GM18909 (cell line): ENCODE data around the gene MCC.
"Not testable (repeated sequence)": the region's sequence is repeated elsewhere in the genome, so short reads cannot be mapped to it uniquely, and the experiment has no call there.

Source experiments
- ATAC-seq: cut with Tn5 transposase; IDR thresholded peaks from one replicate; pipeline ENCODE4 v1.9.1; 2021; ENCODE audit warnings: mild to moderate bottlenecking; ENCODE audit not compliant: unreplicated experiment, poor library complexity

MCC gene

DNA sequence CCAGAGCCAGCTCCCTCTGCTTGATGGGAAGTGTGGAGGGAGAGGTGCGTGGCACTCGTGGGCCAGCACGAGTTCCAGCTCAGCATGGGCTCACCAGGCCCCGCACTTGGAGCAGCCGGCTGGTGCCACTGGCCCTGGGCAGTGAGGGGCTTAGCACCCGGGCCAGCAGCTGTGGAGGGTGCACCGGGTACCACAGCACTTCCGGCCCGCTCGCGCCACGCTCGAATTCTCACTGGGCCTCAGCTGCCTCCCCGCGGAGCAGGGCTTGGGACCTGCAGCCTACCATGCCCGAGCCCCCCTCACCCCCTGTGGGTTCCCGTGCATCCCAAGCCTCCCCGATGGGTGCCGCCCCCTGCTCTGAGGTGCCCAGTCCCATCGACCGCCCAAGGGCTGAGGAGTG, 413.2 kb downstream of the MCC start:
- ATAC-seq = no peak

DNA sequence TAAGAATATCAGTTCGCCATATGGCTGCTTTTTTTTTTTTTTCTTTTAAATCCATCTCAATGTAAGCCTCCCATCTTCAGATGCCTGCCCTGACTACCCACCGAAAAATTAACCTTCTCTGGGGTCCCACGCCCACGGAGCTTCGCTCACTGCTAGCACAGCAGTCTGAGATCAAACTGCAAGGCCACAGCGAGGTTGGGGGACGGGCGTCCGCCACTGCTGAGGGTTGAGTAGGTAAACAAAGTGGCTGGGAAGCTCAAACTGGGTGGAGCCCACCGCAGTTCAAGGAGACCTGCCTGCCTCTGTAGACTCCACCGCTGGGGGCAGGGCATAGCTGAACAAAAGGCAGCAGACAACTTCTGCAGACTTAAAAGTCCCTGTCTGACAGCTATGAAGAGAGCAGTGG, 414.6 kb downstream of the MCC start:
- ATAC-seq = not testable (repeated sequence)

DNA sequence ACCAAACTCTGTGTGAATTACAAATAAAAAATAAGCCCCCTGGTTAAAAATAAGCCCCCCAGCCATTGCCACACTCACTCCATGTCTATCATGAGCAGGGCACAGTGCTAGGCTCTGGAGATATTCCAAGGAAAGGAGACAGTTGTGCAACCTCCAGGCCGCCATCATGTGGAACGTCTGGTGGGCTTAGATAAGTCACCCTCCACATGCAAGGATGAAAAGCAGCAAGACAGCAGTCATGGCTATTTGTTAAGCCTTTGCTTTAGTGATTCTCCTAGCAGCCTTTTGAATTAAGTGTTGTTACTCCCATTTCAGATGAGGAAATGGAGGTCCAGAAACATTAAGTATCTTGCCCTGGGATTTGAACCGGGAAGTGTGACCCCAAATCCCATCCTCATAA, 416.9 kb downstream of the MCC start:
- no peak for ATAC-seq

DNA sequence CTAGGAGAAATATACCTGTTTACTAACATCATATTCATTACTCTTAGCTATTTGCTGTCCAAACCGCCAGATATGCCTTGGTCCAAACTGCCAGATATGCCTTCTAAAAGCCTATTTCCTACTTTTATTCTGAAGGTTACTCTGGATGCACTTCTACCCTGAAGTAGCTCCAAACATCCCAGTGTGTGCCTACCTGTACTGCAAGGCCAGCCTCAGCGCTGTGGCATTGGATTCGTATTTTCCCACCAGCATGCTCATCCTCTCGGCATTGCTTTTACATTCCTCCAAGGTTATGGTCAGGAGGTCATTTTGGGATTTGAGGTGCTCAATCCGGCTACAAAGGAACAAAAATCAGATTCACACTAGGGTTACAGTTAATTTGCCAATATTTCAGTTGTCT, 417.4 kb downstream of the MCC start:
- ATAC-seq = no peak

DNA sequence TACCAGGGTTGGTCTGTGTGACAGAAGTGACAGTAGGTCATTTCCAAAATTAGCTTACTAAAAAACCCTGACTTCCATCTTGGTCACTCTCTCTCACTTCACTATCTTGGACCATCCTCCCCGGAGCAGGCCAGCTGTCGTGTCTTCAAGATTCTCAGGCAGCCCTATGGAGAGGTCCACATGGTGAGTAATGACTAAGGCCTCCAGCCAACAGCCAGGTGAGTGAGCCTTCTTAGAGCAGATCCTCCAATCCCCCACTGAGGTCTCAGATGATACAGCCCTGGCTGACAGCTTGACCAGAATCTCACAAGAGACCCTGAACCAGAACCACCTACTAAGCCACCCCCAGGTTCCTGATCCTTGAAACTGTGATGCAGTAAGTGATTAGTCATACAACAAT, 419.7 kb downstream of the MCC start:
- ATAC-seq = no peak

DNA sequence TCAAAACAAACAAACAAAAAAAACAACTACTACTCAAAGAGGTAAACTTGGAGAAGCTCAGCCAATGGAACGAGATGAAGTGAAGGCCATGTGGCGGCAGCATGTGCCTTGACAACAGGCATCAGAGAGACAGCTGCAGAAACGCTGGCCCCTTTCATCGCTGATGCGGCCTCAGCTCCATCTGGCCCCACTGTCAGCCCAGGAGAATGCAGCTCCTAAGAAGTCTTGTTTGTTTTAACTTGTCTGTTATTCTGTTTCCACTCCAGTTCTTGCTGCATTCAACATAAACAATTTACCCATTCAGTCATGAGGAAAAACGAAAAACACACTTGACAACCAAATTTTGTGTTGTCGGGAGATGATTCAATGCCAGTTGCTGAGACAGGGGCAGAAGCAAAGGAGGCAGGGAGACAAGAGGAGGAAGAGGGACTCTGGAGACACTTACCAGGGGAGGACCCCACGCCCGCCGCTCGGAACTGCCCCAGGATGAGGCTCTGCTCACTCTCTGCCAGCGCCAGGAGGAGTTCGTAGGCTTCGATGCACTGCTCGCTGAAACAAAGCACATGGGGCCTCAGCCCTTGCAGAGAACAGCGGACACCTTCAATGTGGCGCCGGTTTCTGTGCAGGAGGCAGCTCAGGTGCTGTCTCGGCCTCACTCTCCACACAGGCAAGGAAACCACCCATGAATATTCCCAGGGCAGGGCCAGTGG, 420.5 kb downstream of the MCC start:
- ATAC-seq = no peak

DNA sequence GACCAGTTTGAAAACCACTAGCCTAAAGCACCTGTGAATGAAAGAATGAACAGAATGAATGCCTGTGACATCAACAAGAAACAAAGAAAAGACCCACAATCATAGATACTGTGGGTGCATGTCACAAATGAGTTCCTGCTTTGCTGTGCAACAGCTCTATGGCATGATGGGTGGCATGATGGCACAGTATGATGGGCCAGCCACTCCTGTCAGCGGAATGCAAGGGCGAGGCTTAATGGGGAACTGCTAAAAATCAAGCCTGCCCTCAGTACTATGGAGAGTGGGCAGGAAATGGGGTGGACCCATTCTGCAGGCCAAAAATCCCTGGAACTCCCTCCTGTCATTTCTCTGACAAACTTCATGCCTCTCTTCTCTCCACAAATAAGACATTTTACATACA, 422.6 kb downstream of the MCC start:
- no peak for ATAC-seq

DNA sequence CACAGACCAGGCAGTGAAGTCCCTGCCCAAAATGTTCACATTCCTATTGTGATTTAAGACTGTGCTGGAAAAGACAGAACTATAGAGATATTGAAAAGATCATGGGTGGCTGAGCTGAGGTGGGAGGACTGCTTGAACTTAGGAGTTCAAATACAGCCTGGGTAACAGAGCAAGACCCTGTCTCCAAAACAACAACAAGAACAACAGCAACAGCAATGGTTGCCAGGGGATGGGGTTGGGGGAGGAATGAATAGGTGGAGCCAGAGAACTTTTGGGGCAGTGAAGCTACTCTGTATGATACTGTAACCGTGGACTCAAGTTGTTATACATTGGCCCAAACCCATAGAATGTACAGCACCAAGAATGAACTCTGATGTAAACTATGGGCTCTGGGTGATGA, 423.4 kb downstream of the MCC start:
- ATAC-seq = no peak

DNA sequence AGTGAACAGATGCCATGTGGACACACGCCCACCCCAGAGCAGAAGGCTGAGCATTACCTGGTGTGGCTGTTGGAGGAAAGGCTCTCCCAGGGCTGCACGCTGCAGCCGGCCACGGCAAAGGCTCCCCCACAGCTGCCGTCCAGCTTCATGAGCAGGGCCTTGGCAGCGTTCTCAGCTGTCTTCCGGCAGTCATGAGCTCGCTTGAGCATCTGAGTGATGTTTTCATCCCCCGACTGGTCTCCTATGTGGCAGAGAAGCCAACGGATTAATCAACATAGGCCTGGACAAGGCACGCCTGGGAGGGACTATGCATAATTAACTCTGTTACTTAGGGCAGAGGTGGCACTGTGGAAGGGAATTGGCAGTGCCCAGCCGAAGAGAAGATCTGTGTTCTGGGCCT, 424.3 kb downstream of the MCC start:
- no peak for ATAC-seq

DNA sequence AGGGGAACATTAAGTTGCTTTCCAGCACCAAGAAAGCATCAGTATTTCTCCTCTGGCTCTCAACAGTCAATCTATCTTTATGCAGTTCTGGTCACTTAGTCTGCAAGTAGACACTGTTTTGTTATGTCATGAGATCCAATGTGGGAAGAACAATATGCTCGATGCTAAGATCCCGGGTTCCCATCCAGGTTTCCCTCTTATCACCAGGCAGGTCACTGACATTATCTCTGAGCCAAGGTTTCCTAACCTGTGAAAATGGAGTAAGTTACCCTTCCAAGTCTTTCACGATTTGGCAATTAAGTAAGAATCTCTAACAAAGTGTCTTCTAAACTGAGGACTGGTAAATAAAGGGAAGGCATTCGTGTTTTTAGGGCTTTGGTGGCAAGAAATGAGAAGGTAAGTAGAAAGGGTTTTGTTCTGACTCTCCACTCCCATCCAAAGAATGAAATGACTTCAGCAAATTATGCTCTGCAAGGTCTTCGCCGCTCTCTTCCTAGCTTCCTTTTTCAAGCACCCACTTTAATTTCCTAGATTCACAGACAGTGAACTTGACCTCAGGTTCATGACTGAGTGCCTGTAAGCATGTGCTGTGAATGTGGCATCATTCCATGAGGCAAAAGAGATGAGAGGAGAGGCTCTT, 425.3 kb downstream of the MCC start:
- ATAC-seq = no peak

DNA sequence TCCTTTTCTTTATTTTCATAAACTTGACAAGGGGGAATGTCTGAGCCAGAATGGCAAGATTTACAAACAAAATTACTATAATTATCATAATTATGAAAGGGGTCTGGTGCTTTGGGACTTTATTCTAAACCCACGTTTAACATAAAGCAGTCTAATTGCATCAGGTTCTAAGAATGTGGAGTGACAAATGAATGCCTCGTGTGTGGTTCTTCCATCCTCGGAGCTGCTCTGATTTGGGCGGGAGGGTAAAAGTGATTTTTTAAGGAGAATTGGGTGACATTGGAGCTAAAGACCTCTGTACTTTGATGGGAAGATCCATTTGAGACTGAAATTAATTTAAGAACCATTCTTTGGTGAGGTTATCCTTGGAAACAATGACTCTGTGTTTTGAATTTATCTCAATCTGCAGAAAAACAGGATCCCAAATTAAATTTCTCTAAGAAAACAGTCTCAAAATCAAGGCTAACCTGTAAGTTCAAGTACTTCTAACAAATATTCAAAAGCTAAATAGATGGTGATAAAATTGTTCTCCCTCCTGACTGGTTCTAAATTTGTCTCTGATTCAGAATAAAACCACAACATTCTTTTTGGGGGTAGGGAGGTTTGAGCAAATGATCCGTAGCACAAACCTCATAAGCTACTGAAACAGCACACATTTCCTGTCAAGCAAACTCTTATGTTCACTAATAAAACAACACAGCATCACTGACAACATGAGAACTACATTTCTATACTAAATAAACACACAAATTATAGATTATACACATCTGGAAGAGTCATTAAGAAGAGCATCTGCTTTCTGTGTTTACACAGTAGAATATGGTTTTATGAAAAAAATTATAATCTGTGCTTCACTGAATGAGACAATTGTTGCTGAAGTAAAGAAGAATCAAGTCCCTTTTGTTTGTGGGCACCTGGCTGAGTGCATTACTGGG, 426.1 kb downstream of the MCC start:
- ATAC-seq = no peak

DNA sequence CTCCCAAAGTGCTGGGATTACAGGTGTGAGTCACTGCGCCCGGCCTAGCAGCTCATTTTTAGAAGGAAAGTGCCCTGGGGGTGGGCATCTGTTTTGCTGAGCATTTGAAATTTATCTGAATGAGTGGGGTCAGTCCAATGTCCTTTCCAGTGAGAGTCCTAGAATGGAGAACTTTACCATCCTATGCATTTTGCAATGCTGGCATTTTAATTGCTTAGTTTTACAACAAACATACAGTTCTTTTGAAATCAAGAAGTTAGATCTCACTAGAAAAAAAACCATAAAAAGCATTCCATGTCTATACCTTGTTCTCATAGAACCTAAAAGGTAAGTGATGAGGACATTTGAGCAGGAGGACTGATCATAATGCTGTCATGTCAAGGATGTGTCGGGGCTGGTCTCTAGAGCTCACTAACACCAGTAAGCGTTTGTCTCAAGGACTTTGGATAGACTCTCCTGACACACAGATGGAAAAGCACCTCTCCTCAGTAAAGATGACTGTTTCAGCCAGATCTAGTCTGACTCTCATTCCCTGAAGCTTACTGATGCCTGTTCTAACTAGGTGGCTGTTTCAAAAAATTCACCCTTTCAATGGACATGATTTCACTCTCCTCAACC, 427.7 kb downstream of the MCC start:
- ATAC-seq = no peak

DNA sequence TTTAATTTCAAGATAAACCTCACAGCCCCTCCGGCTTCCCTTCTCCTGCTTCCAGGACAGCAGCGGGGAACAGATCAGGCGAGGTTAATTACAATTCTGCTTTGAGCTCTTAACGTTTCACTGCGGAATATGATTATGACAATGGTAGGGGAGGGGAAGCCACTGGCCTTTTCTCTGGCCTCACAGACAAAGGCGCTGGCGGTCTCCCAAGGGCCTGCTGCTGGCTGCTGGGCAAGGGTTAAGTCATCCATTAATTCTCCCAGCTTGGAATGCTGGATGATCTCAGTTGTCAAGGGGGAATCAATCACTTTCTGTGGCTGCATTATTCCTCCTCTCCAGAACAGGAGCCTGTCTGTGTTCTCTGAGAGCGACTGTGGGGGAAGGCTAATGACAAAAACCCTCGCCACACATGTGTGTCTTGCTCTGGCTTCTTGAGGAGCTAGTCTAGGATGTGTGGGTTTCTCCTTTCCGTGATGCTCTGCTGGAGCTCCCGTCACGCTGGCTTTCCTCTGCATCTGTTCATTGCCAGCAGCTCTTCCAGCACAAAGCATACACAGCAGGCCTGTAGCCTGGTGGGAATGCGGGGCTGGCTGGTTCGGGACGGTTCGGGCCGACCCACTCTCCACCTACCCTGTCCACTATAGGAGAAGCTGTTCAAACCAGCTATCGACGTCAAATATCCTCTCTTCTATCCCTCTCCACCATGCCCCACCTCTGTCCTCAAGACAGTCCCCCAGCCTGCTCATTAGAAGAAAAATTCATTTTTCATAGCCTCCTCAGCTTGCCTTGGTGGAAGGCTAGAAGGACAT, 428.8 kb downstream of the MCC start:
- no peak for ATAC-seq

DNA sequence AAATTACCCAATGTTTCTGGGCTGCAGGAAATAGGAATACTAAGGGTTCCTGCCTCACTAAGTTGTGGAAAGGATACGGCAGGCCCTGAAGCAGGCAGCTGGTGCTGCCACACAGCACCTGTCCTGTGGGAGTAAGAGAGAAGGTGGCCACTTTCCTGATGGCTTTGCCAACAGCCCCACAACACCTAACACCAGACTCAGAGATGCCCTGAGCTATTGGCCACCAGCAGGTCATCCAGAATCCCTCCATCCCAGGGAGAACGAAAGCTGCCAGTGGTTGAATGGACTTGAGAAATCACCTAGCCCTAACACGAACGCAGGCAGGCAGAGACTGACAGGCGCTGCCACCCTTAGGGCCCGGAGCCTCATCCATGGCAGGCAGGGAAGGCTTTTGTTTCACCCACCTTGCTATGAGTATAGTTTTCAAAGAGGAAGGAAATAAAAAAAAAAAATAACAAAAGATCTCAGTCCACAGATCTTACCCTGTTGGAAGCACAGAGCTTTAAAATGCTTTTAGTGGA, 429.5 kb downstream of the MCC start:
- ATAC-seq = no peak

DNA sequence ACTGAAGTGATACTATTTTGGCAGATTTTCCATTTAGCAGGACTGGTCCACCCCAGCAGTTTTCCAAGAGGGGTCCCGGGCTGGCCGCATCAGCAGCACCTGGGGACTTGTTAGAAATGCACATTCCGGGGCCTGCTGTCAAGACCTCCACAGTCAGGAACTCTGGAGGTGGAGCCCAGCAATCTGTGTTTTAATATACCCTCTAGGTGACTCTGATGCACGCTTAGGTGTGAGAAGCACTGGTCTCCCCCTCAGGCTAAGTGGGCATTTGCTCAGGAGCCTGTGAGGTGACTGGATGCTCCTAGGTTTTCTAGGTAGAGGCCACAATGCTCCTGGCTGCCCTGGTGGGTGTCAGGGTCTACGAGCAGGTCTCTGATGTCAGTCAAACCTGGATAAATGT, 430.0 kb downstream of the MCC start:
- no peak for ATAC-seq

DNA sequence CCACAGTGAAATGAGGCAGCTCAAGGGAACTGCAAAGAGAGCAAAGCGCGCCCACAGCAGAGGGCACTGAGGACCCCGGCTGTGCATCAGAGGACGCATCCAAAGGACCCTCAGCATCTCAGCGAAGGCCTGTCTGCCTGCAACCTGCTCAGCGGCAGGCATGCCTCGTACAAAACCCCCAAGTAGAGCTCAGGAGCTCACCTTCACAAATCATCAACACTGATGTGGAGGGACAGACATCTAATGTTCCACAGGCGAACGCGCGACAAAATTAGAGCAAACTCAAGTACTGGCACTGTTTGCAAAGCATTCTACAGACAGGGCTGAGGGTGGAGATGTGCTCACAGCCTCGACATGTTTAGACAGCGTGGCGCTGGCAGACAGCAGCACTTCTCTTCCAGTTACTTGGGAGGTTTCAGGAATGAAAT, 430.7 kb downstream of the MCC start:
- no peak for ATAC-seq

DNA sequence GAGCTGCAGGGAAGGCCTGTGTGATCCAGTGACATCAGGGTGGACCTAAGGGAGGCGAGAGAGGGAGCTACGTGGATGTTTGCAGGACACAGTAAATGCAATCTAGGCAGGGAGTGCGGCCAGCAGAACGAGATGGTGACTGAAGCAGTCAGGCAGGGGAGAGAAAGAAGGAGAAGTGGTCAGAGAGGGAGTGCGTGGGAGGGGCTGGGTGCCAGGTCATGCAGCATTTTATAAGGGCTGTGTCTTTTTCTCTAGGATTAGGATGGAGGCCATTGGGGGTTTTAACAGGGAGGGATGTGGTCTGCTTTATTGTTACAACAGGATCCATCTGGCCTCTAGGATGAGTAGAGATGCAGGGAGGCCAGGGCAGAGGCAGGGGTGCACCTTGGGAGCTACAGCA, 431.3 kb downstream of the MCC start:
- ATAC-seq = no peak

DNA sequence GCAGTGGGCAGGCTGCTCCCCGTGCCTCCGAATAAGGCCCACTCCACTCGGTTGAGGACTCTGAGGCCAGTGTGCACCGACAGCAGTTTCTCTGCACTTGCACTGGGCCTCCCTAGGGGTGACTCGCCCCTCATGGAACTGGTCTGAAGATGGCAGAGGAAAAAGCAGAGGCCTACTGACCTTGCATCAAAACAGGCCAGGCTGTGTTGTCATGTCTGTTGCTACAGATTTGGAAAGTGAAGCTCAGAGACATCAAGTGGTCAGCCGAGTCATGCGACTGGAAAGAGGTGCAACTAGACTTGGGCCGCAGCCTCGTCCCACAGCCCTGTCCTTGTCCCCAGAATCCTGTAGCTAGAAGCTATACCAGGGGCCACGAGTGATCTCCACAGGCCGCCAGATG, 433.4 kb downstream of the MCC start:
- ATAC-seq = no peak

DNA sequence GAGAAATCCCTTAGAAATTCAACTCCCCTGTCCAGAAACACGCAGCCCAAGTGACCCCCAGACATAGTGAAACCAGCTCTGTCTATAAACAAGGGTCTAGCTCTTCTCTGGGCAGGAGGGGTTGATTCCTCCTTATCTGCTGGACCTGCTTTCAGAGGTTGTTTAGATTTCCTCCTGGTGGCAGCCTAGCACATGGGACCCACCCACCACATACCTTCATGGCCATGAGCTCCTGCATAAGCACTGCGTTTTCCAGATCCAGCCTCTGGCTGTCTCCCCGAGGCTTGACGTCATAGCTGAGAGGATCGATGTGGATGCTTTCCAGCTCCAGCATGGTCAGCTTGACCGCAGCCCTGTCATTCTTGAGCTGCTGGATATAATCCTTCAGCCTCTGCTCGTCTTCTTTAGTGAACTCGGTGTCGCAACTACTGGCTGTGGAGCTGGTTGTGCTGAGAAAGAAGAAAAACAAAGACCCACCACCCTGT, 434.7 kb downstream of the MCC start:
- no peak for ATAC-seq
